Measurements from ENCODE around the gene KCNJ1. TPM values are rescaled to one million over a fixed set of nuclear protein-coding genes. Genes with fewer than 3 reads are reported as not detected.

Gene KCNJ1
- total RNA-seq, 8 experiments from 2014 or later = 0.05 to 0.47 (median 0.14) TPM; not detected in 2

DNA sequence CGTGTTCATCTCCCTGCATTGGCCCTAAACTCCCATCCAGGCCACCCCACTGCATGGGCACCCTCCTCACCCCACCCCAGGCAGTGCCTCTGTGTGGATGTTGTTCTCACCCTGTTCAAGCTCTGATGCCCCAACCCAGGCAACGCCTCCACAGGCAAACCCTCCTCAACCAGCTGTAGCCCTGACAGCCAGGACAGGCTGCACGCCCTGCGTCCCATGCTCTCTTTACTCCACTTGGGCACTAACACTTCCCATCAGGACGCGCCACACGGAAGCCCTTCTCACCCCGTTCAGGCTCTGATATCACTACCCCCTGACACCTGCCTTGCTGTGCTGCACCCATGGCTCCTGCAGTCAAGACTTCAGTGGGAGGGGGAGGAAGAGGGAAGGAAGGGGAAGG, 47.9 kb downstream of the KCNJ1 start:
- no peak overlapping the region for H3K4me3 ChIP-seq
- 29 to 88% (median 81%) methylated on average over 1 to 4 of the region's 8 CpGs; no CpG with 5 or more reads in 4 of the 10 experiments for WGBS, 10 experiments
- ATAC-seq (replicated peaks in 6 of 8) = no peak
- in situ Hi-C loops (cut with MboI; ENCODE audit: low pct_unique_long_range_greater_than_20kb in 2 of 9, low sequenced_read_pairs in 9 of 9, unreplicated experiment in 9 of 9) = no loop called here
- H3K4me1 ChIP-seq (replicated peaks in 1 of 2) = peaks cover 0 to 2% of the 10 kb centered on the region in 2 donors
- no peak overlapping the region for H3K27ac ChIP-seq

DNA sequence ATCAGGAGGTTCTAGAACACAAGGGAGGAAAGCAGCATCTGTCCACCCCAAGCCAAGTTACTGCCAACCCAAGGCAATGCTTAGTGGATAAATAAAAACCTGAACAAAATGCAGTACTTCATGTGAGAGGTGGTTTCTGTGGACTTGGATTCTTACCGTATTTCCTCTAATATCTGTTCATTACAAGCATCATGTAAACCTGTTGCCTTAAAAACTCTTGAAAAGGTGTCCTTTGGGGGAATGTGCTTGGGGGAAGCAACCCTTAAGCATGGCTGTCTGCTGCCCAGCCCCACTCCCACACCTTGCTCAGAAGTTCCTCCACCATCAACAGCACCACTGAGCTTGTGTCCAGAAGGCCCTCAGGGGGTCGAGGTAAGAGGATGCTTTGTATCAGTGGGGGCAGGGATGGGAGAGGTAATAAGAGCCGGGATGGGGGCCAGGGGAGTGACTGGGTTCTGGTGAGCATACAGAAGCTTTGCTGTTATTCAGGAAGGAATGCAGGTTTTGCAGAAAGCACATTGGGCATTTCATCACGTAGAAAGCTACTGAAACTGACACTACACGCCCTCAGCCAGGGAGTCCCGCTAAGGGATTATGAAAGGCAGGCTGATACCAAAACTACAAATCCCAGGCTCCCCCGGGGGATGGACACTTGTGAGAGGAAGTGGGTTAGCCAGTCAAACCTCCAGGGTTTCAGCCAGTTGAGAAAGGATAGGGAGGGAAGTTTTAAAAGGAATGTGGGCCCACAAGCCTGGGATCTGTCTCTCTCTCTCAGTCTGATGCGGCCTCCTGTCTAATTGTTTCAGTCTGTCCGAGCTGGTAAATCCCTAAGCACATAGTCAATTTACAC, 52.0 kb downstream of the KCNJ1 start:
- in situ Hi-C loops (cut with MboI; ENCODE audit: low pct_unique_long_range_greater_than_20kb in 2 of 9, low sequenced_read_pairs in 9 of 9, unreplicated experiment in 9 of 9) = no loop called here
- H3K27ac ChIP-seq = no peak overlapping the region
- 0 to 47% (median 14%) methylated on average over 1 to 5 of the region's 9 CpGs; no CpG with 5 or more reads in 1 of the 10 experiments for WGBS, 10 experiments
- ATAC-seq (replicated peaks in 6 of 8) = peak; percentile 67 to 100 (median 80)
- peaks cover 0 to 2% of the 10 kb centered on the region in 2 donors for H3K4me1 ChIP-seq (replicated peaks in 1 of 2)
- no peak overlapping the region for H3K4me3 ChIP-seq

DNA sequence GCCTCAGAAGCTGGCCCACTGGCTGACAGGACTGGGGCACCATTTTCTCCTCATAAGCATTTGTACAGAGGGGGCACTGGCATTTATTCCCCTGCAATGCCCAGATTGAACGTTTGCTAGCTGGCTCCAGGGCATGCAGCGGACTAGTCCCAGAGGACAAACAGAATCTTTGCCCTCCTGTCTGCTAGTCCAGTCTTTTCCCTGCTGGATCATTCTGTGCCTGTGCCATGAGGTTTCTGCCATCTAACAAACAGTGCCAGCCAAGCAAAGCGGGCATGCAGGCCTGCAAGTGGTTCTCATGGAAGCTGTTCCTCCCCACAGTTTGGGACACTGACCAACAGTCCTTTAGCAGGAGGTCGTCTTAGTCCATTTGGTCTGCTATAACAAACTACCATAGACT, 53.4 kb downstream of the KCNJ1 start:
- Histone ChIP-seq H3K27ac (no peak overlapping the region), H3K4me1 (replicated peaks in 1 of 2) (peaks cover 0 to 2% of the 10 kb centered on the region in 2 donors), H3K4me3 (no peak overlapping the region)
- no peak for ATAC-seq (replicated peaks in 6 of 8)
- in situ Hi-C loops (cut with MboI; ENCODE audit: low pct_unique_long_range_greater_than_20kb in 2 of 9, low sequenced_read_pairs in 9 of 9, unreplicated experiment in 9 of 9) = no loop called here
- WGBS, 10 experiments = 80 to 100% (median 86%) methylated on average over 1 to 3 of the region's 4 CpGs; no CpG with 5 or more reads in 4 of the 10 experiments

DNA sequence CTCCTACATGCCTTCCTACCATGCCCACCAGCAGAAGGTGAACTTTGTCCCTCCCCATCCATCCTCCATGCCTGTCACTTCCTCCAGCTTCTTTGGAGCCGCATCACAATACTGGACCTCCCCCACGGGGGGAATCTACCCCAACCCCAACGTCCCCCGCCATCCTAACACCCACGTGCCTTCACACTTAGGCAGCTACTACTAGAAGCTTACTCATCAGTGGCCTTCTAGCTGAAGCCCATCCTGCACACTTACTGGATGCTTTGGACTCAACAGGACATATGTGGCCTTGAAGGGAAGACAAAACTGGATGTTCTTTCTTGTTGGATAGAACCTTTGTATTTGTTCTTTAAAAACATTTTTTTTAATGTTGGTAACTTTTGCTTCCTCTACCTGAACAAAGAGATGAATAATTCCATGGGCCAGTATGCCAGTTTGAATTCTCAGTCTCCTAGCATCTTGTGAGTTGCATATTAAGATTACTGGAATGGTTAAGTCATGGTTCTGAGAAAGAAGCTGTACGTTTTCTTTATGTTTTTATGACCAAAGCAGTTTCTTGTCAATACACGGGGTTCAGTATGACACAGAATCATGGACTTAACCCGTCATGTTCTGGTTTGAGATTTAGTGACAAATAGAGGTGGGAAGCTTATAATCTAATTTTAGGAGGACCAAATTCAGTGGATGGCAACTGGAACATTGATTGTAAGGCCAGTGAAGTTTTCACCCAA, 56.1 kb downstream of the KCNJ1 start:
- 17 to 96% (median 84%) methylated on average over 1 to 5 of the region's 8 CpGs; no CpG with 5 or more reads in 1 of the 10 experiments for WGBS, 10 experiments
- Histone ChIP-seq H3K27ac (no peak overlapping the region), H3K4me3 (no peak overlapping the region), H3K4me1 (replicated peaks in 1 of 2) (peaks cover 0 to 2% of the 10 kb centered on the region in 2 donors)
- ATAC-seq (replicated peaks in 6 of 8) = no peak
- in situ Hi-C loops (cut with MboI; ENCODE audit: low pct_unique_long_range_greater_than_20kb in 2 of 9, low sequenced_read_pairs in 9 of 9, unreplicated experiment in 9 of 9) = no loop called here

DNA sequence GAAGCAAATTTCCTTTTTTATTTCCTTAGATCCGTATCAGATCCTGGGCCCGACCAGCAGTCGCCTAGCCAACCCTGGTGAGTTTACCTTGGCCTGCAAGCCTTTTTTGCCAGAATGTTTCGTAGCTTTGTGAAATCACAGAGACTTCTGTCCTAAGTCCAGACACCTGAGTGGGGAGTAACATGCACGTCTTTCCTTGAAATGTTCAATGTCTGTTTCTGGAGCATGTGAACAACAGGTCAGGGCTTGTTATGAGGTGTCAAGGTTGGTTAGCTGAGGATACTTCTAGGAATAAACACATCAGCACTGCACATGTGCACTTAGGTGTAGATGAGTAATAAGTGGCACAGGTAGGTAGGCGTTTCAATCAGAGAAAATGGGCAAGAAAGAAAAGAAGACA, 58.0 kb downstream of the KCNJ1 start:
- in situ Hi-C loops (cut with MboI; ENCODE audit: low pct_unique_long_range_greater_than_20kb in 2 of 9, low sequenced_read_pairs in 9 of 9, unreplicated experiment in 9 of 9) = no loop called here
- no peak overlapping the region for H3K27ac ChIP-seq
- 76 to 100% (median 88%) methylated on average over 2 to 5 of the region's 6 CpGs; no CpG with 5 or more reads in 1 of the 10 experiments for WGBS, 10 experiments
- ATAC-seq (replicated peaks in 6 of 8) = no peak
- peaks cover under 1% of the 10 kb centered on the region in 2 donors for H3K4me1 ChIP-seq (replicated peaks in 1 of 2)
- no peak overlapping the region for H3K4me3 ChIP-seq

DNA sequence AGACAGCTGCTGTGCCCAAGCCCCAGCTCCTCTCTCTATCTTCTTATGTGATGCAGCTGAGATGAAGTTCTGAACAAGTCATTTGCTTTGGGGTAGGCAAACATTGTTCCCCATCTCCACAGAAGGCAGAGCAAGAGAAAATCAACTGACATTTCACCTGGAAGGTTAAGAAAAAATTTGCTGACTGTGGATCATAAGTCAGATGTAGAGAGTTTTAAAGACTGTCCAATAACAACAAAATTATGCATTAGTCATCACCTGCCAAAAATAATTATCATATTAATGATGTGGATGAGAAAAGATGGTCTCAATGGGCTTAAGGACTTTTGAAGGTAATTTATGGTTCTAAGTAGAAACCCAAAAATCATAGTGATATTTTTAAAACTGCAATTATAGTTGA, 59.2 kb downstream of the KCNJ1 start:
- in situ Hi-C loops (cut with MboI; ENCODE audit: low pct_unique_long_range_greater_than_20kb in 2 of 9, low sequenced_read_pairs in 9 of 9, unreplicated experiment in 9 of 9) = no loop called here
- H3K4me1 ChIP-seq (replicated peaks in 1 of 2) = peaks cover 8 to 10% of the 10 kb centered on the region in 2 donors
- no peak overlapping the region for H3K4me3 ChIP-seq
- H3K27ac ChIP-seq = no peak overlapping the region
- ATAC-seq (replicated peaks in 6 of 8) = no peak

DNA sequence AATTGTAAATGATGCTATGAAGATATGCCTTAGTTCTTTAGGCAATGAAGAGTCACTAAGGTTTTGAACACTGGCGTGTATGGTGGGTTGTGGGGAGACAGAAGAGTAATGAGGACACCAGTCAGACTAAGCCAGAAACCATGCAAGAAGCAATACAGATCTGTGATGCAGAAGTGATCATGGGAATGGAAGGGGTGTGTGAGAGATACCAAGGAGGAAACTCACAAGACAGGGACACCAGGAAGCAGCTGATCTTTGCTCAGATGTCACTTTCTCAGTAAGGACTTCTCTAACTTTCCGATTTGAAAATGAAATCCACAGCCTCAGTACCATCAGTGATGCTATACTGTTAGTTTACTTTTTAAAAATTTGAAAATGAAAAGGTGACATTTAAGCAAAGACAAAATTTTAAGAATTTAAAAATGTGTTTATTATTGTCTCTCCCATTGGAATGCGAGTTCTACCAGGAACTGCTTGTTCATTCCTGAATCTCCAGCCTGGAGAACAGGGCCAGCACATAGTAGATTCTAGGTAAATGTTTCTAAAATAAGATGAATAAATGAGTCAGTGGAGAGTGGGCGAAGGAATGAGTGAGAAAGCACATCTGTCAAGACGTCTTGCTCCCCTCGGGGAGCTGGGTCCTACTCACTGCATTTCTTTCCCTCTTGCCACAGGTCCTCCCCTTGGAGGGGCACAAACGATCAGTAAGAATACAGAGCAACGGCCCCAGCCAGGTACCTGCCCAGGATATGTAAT, 60.4 kb downstream of the KCNJ1 start:
- H3K4me3 ChIP-seq = no peak overlapping the region
- 65 to 93% (median 78%) methylated on average over 1 to 8 of the region's 8 CpGs; no CpG with 5 or more reads in 2 of the 10 experiments for WGBS, 10 experiments
- in situ Hi-C loops (cut with MboI; ENCODE audit: low pct_unique_long_range_greater_than_20kb in 2 of 9, low sequenced_read_pairs in 9 of 9, unreplicated experiment in 9 of 9) = no loop called here
- H3K4me1 ChIP-seq (replicated peaks in 1 of 2) = peaks cover 8 to 10% of the 10 kb centered on the region in 2 donors
- no peak overlapping the region for H3K27ac ChIP-seq
- no peak for ATAC-seq (replicated peaks in 6 of 8)

DNA sequence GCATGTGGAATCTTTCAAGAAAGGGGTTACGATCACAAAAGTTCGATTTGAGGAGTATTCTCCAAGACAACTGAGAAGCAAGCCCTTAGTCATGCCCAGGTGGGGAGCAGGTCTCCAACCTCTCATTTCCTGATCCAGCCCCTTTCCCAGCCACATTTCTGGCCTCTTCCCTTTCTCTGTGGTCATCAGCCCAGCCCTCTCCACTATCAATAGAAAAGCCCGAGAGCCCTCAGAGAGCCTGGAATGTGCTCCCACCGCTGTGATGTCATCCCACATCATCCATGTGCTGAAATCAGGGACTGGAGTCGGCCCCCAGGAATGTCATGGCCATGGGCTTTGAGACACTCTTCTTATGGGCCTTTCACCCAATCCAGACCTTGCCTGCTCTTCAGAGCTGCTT, 62.6 kb downstream of the KCNJ1 start:
- in situ Hi-C loops (cut with MboI; ENCODE audit: low pct_unique_long_range_greater_than_20kb in 2 of 9, low sequenced_read_pairs in 9 of 9, unreplicated experiment in 9 of 9) = no loop called here
- ATAC-seq (replicated peaks in 6 of 8) = no peak
- Histone ChIP-seq H3K4me1 (replicated peaks in 1 of 2) (peaks cover 8 to 10% of the 10 kb centered on the region in 2 donors), H3K27ac (no peak overlapping the region), H3K4me3 (no peak overlapping the region)
- WGBS, 10 experiments = 53 to 100% (median 82%) methylated on average over 1 to 5 of the region's 5 CpGs; no CpG with 5 or more reads in 2 of the 10 experiments

DNA sequence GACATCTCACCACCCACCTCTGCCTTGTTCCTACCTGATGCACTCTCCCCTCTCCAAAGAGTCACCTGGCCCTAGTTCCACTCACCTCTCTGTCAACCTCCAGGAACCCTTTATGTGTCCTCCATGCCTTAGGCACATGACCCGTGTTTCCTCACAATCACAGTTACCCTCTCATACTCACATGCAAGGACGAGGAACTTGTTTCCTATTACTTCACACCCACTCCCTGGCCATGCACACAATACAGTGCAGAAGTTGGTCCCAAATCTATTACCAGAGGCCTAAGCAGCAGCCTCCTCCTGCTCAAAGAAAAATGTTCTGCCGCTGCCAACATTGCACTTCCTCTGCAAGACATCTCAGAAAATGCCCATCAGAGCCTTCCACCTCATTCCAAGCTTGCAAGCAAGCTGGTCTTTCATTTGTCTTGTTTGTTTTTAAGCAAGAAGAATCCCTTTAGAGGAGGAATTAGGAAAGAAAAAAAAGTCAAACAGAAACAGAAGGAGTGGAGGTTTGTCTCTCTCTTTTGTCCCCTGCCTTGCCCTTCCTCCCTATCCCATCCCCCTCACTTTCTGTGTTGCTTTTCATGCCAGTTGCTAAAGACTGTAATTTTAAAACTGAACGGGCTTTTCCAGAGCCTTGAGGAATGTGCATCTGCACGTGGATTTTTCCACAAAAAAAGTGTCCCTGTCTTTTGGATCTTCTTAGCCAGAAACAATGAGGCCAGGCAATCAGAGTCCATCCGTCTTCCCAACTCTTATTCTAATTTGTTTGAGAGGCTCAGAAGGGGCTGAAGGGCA, 63.4 kb downstream of the KCNJ1 start:
- H3K27ac ChIP-seq = no peak overlapping the region
- H3K4me1 ChIP-seq (replicated peaks in 1 of 2) = peaks cover 8 to 10% of the 10 kb centered on the region in 2 donors
- ATAC-seq (replicated peaks in 6 of 8) = no peak
- in situ Hi-C loops (cut with MboI; ENCODE audit: low pct_unique_long_range_greater_than_20kb in 2 of 9, low sequenced_read_pairs in 9 of 9, unreplicated experiment in 9 of 9) = no loop called here
- no peak overlapping the region for H3K4me3 ChIP-seq
- 40 to 92% (median 61%) methylated on average over 1 to 6 of the region's 6 CpGs; no CpG with 5 or more reads in 1 of the 10 experiments for WGBS, 10 experiments

DNA sequence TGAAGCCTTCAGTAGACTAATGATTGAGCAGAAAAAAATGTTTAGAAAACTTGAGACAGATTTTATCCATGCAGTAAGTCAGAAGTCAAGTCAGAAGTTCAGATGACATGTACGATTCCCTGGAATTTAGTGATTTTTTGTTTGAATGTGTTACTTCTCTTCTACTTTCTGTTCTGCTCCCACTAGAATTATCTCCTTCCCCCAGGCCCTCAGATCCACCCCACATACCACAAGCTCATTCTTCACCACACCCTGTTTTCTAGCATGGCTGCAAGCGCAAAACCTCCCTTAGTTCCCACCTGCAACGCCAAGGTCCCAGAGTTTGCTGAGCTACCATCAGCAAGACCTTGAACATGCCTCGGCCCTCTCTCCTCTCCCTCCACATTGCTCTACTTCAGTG, 64.1 kb downstream of the KCNJ1 start:
- Histone ChIP-seq H3K4me1 (replicated peaks in 1 of 2) (peaks cover 8 to 10% of the 10 kb centered on the region in 2 donors), H3K4me3 (no peak overlapping the region), H3K27ac (no peak overlapping the region)
- ATAC-seq (replicated peaks in 6 of 8) = peak in 1 of 8 experiments; percentile 69
- in situ Hi-C loops (cut with MboI; ENCODE audit: low pct_unique_long_range_greater_than_20kb in 2 of 9, low sequenced_read_pairs in 9 of 9, unreplicated experiment in 9 of 9) = no loop called here
- WGBS, 10 experiments = 83 to 100% (median 95%) methylated on average over 1 to 4 of the region's 4 CpGs; no CpG with 5 or more reads in 2 of the 10 experiments

DNA sequence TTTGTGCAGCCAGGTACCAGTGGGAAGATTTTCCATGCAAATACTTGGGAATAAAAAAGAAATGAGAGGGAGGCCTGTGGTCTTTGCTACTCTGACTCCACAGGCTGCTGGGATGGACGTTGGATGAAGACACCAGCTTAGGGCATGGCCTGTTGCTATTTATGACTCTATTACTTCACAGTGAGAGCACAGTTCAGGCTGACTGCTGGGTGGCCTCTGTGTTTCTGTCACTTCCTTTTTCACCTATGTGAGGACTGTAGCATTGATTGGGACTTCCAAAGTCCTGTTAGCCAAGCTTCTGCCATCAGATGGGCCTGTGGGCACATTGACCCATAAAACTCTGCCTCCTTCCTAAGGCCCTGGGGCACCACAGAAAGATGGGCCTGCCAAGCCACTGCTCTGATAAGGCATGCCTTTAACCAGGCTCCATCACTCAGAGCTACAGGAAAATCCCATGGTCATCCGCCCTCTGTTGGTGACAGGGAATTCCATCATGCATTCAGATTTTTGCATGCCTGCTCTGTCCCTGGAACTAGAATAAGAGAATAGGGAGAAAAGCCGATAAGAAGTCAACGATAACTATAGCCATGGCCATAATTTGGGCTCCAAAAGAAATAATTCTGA, 64.6 kb downstream of the KCNJ1 start:
- in situ Hi-C loops (cut with MboI; ENCODE audit: low pct_unique_long_range_greater_than_20kb in 2 of 9, low sequenced_read_pairs in 9 of 9, unreplicated experiment in 9 of 9) = no loop called here
- WGBS, 10 experiments = 40 to 93% (median 80%) methylated on average over 1 to 4 of the region's 4 CpGs; no CpG with 5 or more reads in 1 of the 10 experiments
- ATAC-seq (replicated peaks in 6 of 8) = peak in 5 of 8 experiments; percentile 29 to 83 (median 77)
- Histone ChIP-seq H3K4me1 (replicated peaks in 1 of 2) (peaks cover 8 to 10% of the 10 kb centered on the region in 2 donors), H3K4me3 (no peak overlapping the region), H3K27ac (no peak overlapping the region)

All from motor neuron (in vitro differentiated cells).